ENCODE data around the gene HMCES.
"Not testable (repeated sequence)": the region's sequence is repeated elsewhere in the genome, so short reads cannot be mapped to it uniquely, and the experiment has no call there.

Gene HMCES

DNA sequence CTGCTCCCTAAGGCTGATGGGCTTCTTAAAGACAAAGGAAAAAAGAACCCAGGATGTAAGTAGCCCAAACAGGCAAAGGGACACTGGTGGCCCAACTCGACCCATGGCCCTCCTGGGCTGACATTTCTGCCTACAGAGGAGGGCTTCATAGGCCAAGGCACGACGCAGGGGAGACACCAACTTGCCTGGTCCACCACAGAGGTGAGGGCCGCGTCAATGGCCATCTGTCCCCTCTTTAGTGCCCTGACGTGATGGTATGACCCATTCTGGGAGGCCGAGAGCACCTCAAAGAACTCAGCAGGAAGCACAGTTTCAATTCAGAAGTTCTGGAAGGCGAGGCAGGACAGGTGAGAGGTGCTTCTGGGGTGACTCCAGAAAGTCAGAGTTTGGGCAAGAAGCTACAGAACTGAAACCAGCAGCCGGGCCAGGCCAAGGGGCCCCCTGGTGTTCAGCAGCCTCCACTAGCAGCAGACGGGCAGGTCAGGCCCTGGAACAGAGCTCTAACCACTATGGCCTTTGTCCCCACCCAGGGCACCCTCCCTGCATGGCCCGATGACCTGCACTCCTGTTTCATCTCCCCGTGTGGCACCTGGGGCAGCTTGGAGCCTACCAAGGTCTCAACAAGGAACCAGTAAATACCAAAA lies 45.1 kb downstream of the HMCES start:
- DNase-seq, result no peak

GRCh38 chr3:129324855-129325254 lies 46.2 kb downstream of the HMCES start:
- no peak for DNase-seq

DNA sequence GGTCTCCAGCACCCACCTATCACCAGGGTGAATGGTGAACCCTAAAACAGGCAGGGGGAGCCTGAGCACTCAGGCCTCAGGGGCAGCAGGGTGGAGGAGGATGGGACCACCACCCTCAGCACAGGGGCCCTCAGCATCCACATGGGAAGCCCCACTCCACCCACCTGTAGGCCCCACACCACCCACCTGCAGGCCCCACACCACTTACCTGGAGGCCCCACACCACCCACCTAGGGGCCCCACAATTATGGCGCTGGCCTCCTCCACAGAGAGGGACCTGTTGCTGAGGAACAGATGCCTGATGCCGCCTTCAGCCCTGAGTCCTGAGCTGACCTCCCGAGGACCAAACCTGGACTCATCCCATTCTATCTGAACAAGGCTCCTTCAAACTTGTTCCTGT lies 46.7 kb downstream of the HMCES start:
- DNase-seq, result no peak

DNA sequence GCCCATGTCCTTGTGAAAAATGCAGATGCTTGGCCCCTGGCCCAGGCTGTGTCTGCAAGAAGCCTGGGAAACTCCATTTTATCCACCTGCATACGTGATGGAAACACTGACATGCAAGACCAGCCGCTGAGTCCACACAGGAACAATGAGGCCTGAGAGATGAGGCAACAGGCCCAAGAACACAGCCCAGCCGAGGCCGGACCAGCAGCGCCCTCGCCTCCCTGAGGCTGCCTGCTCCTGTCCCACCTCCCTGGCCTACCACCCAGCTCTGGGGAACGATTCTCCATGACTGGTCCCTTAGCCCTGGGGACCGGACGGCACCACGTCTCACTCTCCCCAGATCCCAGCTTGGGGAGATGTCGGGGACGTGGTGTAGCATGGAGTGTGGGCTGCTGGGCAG lies 47.5 kb downstream of the HMCES start:
- no peak for DNase-seq

GRCh38 chr3:129326595-129326994 lies 47.9 kb downstream of the HMCES start:
- no peak for DNase-seq

- DNase-seq, result no peak
Measured at GRCh38 chr3:129327510-129327909, 48.8 kb downstream of the HMCES start.

DNA sequence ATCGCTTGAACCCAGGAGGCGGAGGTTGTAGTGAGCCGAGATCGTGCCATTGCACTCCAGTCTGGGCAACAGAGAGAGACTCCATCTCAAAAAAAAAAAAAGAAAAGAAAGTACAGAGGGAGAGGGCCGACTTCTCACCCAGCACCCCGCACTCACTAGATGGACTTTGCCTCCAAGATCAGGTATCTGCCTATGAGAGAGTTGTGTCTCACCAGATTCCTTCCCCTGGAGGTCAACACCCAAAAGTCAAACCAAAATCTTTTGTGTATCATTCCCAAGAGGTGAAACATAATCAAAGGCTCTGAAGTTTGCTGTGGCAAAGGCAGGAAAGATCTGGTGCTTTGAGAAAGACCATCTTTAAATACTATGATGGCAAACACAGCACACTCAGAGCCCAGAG lies 51.2 kb downstream of the HMCES start:
- no peak for DNase-seq

DNA sequence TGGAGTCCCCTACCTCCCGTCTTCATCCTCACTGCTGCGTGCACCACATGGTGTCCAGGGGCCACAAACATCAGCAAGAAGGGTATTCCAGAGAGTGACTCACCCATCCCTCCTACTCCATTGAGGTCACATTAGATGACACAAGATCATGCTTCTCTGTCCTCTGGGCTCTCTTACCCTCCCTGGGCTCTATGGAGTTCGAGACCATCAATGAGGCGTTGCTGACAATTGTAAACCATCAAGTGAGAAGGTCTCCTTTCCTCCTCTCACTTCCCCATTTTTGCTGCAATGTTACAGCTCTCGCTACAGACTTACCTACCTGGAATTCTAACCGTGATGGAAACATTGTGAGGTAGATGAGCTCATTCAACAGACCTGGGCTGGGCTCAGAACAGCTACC lies 51.7 kb downstream of the HMCES start:
- no peak for DNase-seq

- DNase-seq, result no peak
Measured at GRCh38 chr3:129333891-129334290, 55.2 kb downstream of the HMCES start.

DNA sequence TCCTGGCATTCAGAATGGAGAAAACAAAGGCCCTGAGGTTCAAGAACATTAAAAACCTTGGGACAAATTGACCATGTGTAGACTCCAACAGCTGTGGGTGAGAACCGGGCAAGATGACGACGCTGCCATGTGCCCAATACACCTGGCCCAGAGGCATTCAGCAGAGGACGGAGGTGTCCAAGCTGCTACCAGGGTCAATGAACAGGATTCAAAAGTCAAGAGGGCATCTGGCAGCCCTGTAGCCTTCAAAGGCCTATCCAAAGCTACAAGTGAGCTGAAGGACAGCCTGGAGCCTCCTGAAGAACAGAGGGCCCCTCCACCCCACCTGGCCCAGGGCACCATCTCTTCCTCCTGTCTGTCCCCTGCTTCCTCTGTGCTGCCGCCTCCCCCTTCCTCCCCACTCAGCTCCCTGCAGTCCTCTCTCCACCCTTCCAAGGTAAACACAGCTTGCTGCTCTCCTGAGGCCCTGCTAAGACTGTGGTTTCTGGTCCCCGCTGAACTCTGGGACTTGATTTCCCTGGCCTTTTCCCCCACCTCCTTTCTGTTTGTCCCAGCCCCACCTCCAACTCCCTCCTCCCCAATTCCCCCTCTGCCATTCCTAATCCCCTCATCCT lies 57.5 kb downstream of the HMCES start:
- DNase-seq, result no peak

- DNase-seq, result not testable (repeated sequence)
Measured at GRCh38 chr3:129337719-129338118, 59.0 kb downstream of the HMCES start.

GRCh38 chr3:129339186-129339585 lies 60.5 kb downstream of the HMCES start:
- not testable (repeated sequence) for DNase-seq

- DNase-seq, result not testable (repeated sequence)
Measured at GRCh38 chr3:129339833-129340232, 61.2 kb downstream of the HMCES start.

DNA sequence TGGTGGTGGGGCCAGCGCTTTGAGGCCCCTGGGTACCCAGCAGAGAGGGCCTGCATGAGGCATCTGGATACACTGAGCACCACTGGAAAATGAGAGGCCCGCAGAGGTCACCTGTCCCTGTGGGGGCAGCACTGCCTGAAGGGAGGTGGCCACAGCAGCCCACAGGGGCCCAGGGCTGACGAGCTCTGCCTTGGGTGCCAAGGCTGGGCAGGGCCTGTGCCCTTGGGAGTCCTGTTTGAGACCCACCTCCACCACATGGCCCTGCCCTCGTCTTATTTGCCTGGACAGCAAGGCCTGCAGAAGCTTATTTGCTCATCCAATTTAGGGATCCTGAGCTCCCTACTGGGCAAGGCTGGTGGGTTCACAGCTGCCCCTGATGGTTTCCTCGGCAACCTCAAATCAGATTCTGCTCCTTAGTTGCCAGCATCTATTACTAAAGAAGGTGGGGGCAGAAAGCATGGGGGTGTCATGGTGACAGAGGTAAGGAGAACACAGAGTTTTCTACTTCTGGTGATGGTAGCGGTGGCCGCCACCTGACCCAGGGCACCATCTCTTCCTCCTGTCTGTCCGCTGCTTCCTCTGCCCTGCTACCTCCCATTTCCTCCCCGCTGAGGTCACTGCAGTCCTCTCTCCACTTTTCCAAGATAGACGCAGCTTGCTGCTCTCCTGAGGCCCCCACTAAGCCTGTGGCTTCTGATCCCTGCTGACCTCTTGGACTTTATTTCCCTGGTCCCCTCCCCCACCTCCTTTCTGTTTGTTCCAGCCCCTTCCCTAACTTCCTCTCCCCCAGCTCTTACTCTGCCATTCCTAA lies 62.9 kb downstream of the HMCES start:
- DNase-seq, result no peak

GRCh38 chr3:129343643-129344360 lies 65.1 kb downstream of the HMCES start:
- DNase-seq, result peak; percentile 1

DNA sequence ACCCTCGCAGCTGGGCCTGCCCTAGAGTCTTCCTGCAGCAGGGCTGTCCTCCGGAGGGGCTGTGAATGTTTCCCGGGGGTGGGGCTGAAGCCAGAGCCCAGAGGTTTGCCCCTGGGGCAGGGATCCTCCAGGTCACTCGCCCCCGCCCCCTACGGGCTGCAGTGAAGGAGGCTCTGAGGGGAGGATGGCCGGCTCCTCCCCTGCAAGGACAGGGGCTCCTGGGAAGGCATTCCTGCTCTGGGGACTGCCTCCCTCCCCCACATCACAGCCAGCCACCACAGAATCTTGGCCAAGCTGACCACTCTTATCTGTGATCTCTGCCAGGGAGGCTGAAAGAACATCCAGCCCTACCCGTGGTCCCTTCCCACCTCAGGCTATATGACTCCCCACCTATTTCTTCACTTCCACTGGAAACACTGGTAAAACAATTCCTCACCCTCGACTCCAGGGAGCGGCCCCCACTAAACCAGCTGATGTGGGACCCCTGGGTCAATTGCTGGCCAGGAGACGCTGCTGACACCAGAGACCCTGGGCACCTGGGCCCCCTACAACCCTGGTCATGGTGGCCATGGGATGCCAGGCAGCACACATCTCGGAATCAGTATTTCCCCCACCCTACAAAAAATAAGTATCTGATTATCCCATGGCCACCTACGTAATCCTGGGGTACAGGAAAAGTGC lies 66.0 kb downstream of the HMCES start:
- DNase-seq, result no peak

DNA sequence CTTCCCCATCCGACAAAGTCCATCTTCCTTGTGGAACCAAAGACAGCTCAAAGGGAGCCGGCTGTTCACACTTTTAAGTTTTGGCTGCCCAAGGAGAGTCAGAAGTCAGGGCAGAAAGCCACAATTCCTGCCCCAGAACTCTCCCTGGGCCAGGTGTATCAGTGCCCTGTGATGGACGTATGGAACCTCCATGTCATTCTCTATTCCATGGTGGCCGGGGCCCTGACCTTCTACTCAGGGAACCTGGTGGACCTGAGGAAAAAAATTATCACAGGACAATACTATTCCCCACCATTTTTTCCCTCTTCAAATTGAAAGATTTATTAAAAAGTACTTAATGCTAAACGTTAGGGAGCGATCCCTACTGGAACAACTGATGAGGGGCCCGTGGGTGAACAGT lies 66.6 kb downstream of the HMCES start:
- no peak for DNase-seq

GRCh38 chr3:129345971-129346370 lies 67.3 kb downstream of the HMCES start:
- DNase-seq, result no peak

DNA sequence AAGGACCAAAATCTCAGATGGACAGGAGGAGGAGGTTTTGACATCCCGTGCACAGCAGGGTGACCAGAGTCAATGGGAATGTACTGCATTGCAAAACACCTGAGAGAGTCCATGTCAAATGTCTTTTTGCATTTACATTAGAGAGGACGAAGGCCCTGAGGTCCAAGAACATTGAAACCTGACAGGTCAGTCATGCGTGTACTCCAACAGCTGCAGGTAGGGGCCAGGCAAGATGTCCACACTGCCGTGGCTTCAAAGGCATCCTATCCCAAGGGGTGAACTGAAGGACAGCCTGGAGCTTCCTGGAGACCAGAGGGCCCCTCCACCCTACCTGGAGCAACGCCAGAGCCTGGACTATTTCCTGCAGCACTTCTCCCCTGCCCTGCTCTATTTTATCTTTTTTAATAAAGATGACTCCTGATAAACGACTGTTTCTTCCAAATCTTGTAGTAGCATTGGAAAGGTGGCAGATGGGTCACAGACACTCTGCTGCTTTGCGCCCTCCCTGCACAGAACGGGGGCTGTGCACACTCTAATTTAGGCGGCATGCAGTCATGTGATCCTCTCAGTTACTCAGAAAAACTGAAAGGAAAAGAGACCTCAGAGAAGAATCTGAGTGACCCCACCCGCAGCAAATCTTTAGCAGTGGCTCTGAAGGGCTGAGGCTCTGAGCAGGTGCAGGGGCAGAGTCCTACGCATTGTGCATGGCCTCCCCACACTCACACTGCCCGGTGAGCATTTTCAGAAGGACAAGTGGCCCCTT lies 68.2 kb downstream of the HMCES start:
- no peak for DNase-seq

- no peak for DNase-seq
Measured at GRCh38 chr3:129347458-129347845, 68.8 kb downstream of the HMCES start.

- DNase-seq, result no peak
Measured at GRCh38 chr3:129348734-129349133, 70.1 kb downstream of the HMCES start.

DNA sequence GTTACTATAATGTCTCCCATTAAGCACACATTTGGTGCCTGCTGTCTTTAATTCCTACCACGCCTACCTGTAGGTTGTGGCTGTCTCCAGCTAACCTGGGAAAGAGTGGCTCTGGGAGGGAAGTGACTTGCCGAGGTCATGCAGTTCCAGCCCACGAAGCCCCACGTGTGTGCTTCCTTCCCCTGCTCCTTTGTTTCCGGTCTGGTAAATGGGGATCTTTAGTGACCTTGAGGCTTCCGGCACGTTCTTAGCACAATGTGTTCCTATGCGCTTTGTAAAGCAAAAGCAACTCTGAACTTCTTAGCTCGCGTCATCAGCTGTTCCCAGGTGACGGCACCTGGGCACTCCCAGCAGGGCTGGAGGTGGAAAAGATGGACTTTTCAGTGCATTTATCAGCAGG lies 70.5 kb downstream of the HMCES start:
- not testable (repeated sequence) for DNase-seq

Data from NCI-H345 (cell line).